ENCODE data around the gene SRC.
A peak's percentile ranks its signal among the peaks of the same experiment; 100 is the strongest.

Gene SRC

GRCh38 chr20:37311710-37312355 is 34.1 kb upstream of the SRC start:
- no peak for TF ChIP-seq TAF1 (IDR thresholded peaks at IDR 0.05; ENCODE audit: borderline replicate concordance, insufficient read depth, low read length)
- no peak for TF ChIP-seq POLR2AphosphoS5 (IDR thresholded peaks at IDR 0.05; ENCODE audit: low read depth, low read length)
- TF ChIP-seq SIN3A (IDR thresholded peaks at IDR 0.05; ENCODE audit: borderline replicate concordance, insufficient read depth, low read length) = no peak
- TF ChIP-seq FOXP2 (optimal IDR thresholded peaks at IDR 0.05; ENCODE audit: borderline replicate concordance, extremely low read depth, extremely low read length, insufficient read depth) = no peak
- no peak for TF ChIP-seq REST (IDR thresholded peaks at IDR 0.05; ENCODE audit: insufficient read depth in 1 of 2, low read depth in 2 of 2, low read length in 2 of 2)

- TF ChIP-seq POLR2AphosphoS5 (IDR thresholded peaks at IDR 0.05; ENCODE audit: low read depth, low read length) (no peak), TAF1 (IDR thresholded peaks at IDR 0.05; ENCODE audit: borderline replicate concordance, insufficient read depth, low read length) (no peak), SIN3A (IDR thresholded peaks at IDR 0.05; ENCODE audit: borderline replicate concordance, insufficient read depth, low read length) (no peak), REST (IDR thresholded peaks at IDR 0.05; ENCODE audit: insufficient read depth in 1 of 2, low read depth in 2 of 2, low read length in 2 of 2) (no peak), FOXP2 (optimal IDR thresholded peaks at IDR 0.05; ENCODE audit: borderline replicate concordance, extremely low read depth, extremely low read length, insufficient read depth) (no peak)
Observed at GRCh38 chr20:37313546-37314091, 32.3 kb upstream of the SRC start.

- no peak for TF ChIP-seq FOXP2 (optimal IDR thresholded peaks at IDR 0.05; ENCODE audit: borderline replicate concordance, extremely low read depth, extremely low read length, insufficient read depth)
Observed at GRCh38 chr20:37314099-37314498, 31.8 kb upstream of the SRC start.

DNA sequence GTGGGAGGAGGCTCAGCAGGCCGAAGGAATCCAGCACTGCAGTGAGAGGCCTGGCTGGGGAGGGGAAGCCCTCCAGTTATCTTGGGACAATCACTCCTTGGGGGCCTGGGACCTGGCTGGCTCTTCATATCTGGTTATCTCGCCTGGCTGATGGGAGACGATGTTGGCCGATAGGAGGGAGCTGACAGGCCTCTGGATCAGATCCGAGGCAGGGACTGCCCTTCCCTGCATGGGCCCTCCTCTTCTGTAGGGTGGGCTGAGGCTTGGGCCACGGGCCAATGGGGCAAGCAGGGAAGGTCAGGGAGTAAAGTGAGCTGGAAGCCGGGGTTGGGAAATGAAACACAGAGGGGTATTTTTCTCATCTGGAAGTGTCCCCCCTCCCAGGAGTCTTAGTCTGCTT is 31.3 kb upstream of the SRC start:
- TF ChIP-seq REST (IDR thresholded peaks at IDR 0.05; ENCODE audit: insufficient read depth in 1 of 2, low read depth in 2 of 2, low read length in 2 of 2) (no peak), SIN3A (IDR thresholded peaks at IDR 0.05; ENCODE audit: borderline replicate concordance, insufficient read depth, low read length) (no peak), FOXP2 (optimal IDR thresholded peaks at IDR 0.05; ENCODE audit: borderline replicate concordance, extremely low read depth, extremely low read length, insufficient read depth) (no peak), POLR2AphosphoS5 (IDR thresholded peaks at IDR 0.05; ENCODE audit: low read depth, low read length) (no peak), TAF1 (IDR thresholded peaks at IDR 0.05; ENCODE audit: borderline replicate concordance, insufficient read depth, low read length) (no peak)

- peak; percentile 22 for TF ChIP-seq FOXP2 (optimal IDR thresholded peaks at IDR 0.05; ENCODE audit: borderline replicate concordance, extremely low read depth, extremely low read length, insufficient read depth)
- TF ChIP-seq SIN3A (IDR thresholded peaks at IDR 0.05; ENCODE audit: borderline replicate concordance, insufficient read depth, low read length) = no peak
Observed at GRCh38 chr20:37315021-37315451, 30.9 kb upstream of the SRC start.

GRCh38 chr20:37315452-37316110 is 30.4 kb upstream of the SRC start:
- no peak for TF ChIP-seq FOXP2 (optimal IDR thresholded peaks at IDR 0.05; ENCODE audit: borderline replicate concordance, extremely low read depth, extremely low read length, insufficient read depth)
- TF ChIP-seq TAF1 (IDR thresholded peaks at IDR 0.05; ENCODE audit: borderline replicate concordance, insufficient read depth, low read length) = no peak
- TF ChIP-seq SIN3A (IDR thresholded peaks at IDR 0.05; ENCODE audit: borderline replicate concordance, insufficient read depth, low read length) = no peak
- TF ChIP-seq REST (IDR thresholded peaks at IDR 0.05; ENCODE audit: insufficient read depth in 1 of 2, low read depth in 2 of 2, low read length in 2 of 2) = no peak
- TF ChIP-seq POLR2AphosphoS5 (IDR thresholded peaks at IDR 0.05; ENCODE audit: low read depth, low read length) = no peak
